Ascending aorta (tissue), 2 donors: ENCODE results near the gene BIN2. TPM values are rescaled to one million over a fixed set of nuclear protein-coding genes. Genes with fewer than 3 reads are reported as not detected.
"Not testable (repeated sequence)": the region's sequence is repeated elsewhere in the genome, so short reads cannot be mapped to it uniquely, and the experiment has no call there.

Source experiments
- DNase-seq, 2 donors: peaks; one replicate each; pipeline ENCODE4 v3.0.0-alpha.2; 2019; ENCODE audit warnings: low spot score in 2 of 2
- H3K27ac ChIP-seq, 2 donors: fragments of 200-600 bp; sonication (generic); one replicate each; pipeline ENCODE4 v1.5.1; 2016 to 2017; ENCODE audit warnings: mild to moderate bottlenecking in 1 of 2
- H3K27me3 ChIP-seq: fragments of 200-600 bp; sonication (generic); one replicate; pipeline ENCODE4 v1.5.1; 2017
- H3K36me3 ChIP-seq, 2 donors: fragments of 200-600 bp; sonication (generic); one replicate each; pipeline ENCODE4 v1.5.1; 2016
- H3K4me1 ChIP-seq, 2 donors: fragments of 200-600 bp; sonication (generic); one replicate each; pipeline ENCODE4 v1.5.1; 2016 to 2017; ENCODE audit warnings: mild to moderate bottlenecking in 1 of 2
- H3K4me3 ChIP-seq, 2 donors: fragments of 200-600 bp; sonication (generic); one replicate each; pipeline ENCODE4 v1.5.1; 2016 to 2017; ENCODE audit warnings: mild to moderate bottlenecking in 1 of 2
- H3K9me3 ChIP-seq, 2 donors: fragments of 200-600 bp; sonication (generic); one replicate each; pipeline ENCODE4 v1.5.1; 2016
- intact Hi-C: fragments of 100-400 bp; cut with DNase I; formaldehyde crosslinking; loops from one replicate; pipeline ENCODE4 v1.15.1; 2023
- total RNA-seq: library from RNA; depleted of rRNA; stranded (reverse); fragments of >200 nt; gene quantifications from one replicate; pipeline ENCODE4 v1.1.0, GENCODE V29; 2016
- TF ChIP-seq, protein P1 (sequence below), 3 experiments: fragments of 200-600 bp in 2 of 3; fragments of 450-650 bp in 1 of 3; sonication (generic) in 2 of 3; IDR thresholded peaks; one replicate each; pipeline ENCODE4 v1.5.1; 2016 to 2019; ENCODE audit warnings: antibody characterized with exemption in 3 of 3, mild to moderate bottlenecking in 1 of 3, moderate library complexity in 1 of 3

The BIN2 gene
- total RNA-seq, 1 donor from 2014 or later, result 4.2 TPM

DNA sequence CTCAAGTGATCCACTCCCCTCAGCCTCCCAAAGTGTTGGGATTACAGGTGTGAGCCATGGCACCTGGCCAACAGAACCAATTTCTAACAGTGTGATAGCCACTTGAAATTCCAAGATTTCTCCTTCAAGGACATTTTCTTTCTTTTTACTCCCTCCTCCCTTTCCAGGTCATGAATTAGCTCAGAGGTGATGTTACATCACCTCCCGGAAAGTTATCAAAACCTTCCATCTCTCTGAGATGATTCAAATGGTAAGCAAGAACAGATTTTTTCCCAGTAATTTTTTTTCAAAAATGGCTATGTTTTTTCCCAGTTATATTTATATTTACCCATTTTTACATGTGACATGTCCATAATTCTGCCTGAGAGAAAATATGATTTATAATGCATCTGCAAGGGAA lies 38.1 kb downstream of the BIN2 start:
- TF ChIP-seq, protein P1, sequence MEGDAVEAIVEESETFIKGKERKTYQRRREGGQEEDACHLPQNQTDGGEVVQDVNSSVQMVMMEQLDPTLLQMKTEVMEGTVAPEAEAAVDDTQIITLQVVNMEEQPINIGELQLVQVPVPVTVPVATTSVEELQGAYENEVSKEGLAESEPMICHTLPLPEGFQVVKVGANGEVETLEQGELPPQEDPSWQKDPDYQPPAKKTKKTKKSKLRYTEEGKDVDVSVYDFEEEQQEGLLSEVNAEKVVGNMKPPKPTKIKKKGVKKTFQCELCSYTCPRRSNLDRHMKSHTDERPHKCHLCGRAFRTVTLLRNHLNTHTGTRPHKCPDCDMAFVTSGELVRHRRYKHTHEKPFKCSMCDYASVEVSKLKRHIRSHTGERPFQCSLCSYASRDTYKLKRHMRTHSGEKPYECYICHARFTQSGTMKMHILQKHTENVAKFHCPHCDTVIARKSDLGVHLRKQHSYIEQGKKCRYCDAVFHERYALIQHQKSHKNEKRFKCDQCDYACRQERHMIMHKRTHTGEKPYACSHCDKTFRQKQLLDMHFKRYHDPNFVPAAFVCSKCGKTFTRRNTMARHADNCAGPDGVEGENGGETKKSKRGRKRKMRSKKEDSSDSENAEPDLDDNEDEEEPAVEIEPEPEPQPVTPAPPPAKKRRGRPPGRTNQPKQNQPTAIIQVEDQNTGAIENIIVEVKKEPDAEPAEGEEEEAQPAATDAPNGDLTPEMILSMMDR (IDR thresholded peaks at IDR 0.05), result no peak
- Histone ChIP-seq H3K4me3 (no peak overlapping the region), H3K36me3 (no peaks in the 10 kb centered on the region), H3K4me1 (no peaks in the 10 kb centered on the region), H3K9me3 (no peaks in the 10 kb centered on the region), H3K27ac (no peak overlapping the region), H3K27me3 (no peaks in the 10 kb centered on the region)
- intact Hi-C loops, result no loop called here
- no peak for DNase-seq

DNA sequence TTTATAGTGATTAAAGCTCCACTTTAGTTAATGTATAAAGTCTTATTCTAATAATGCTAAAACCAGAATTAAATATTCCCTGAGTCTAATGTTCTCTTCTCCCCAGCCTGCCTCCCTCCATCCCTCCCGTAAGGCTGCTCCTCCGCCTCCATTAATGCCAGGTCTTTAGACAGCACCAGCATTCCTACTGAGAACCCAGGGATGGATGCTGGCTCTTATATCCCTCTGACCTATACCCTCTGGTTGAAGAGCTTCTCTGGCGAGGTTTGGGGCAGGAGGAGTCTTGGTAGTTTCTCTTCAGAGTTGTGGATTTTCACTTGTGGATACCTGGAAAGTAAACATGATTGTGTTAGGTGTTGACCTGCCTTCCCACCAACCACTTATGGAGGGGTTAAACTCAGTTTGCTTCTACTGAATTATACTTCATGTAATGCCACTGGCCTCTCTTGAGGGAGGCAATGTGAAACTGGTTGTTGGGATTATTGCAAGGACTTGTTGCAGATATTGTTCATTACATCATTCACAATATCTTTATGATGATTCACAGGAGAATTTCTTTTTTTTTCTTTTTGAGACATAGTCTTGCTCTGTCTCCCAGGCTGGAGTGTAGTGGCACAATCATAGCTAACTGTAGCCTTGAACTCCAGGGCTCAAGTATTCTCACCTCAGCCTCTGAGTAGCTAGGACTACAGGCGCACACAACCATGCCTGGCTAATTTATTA lies 42.6 kb downstream of the BIN2 start:
- Histone ChIP-seq H3K4me1 (no peaks in the 10 kb centered on the region), H3K9me3 (no peaks in the 10 kb centered on the region), H3K27me3 (no peaks in the 10 kb centered on the region), H3K4me3 (no peak overlapping the region), H3K27ac (no peak overlapping the region), H3K36me3 (no peaks in the 10 kb centered on the region)
- TF ChIP-seq, protein P1 (IDR thresholded peaks at IDR 0.05), result no peak
- intact Hi-C loops, result no loop called here
- DNase-seq, result no peak

DNA sequence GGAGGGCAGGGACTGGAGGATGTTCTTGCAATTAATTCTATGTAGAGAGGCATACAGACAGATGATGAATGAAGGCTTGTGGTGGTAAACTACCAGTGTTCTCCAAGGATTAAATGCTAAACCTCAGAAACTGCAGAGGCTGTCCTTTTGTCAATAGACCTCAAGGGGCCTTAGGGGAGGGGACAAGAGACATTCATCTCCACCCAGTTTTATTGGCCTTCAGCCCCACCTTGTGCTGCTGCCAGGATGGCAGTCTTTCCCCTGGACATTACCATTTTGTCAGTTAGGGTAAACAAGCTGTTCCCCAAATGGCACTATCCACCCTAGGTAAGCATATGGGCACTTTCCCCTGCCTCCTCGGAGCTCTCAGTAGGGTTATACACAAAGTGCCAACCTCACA lies 48.9 kb downstream of the BIN2 start:
- H3K27ac ChIP-seq, result no peak overlapping the region
- H3K4me1 ChIP-seq, result peaks cover 2 to 3% of the 10 kb centered on the region in 2 donors
- no peak overlapping the region for H3K4me3 ChIP-seq
- H3K9me3 ChIP-seq, result no peaks in the 10 kb centered on the region
- TF ChIP-seq, protein P1 (IDR thresholded peaks at IDR 0.05), result no peak
- no peak for DNase-seq
- no peaks in the 10 kb centered on the region for H3K36me3 ChIP-seq
- H3K27me3 ChIP-seq, result no peaks in the 10 kb centered on the region
- intact Hi-C loops, result no loop called here

DNA sequence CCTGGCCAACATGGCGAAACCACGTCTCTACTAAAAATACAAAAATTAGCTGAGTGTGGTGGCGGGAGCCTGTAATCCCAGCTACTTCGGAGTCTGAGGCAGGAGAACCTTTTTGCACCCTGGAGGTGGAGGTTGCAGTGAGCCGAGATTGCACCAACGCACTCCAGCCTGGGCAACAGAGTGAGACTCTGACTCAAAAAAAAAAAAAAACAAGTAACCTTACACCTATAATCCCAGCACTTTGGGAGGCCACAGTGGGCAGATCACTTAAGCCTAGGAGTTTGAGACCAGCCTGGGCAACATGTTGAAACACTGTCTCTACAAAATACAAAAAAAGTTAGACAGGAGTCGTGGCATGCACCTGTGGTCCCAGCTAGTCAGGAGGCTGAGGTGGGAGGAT lies 51.2 kb downstream of the BIN2 start:
- H3K27ac ChIP-seq, H3K4me1 ChIP-seq, intact Hi-C loops, H3K9me3 ChIP-seq, H3K4me3 ChIP-seq, H3K36me3 ChIP-seq, H3K27me3 ChIP-seq, DNase-seq: not testable (repeated sequence)

DNA sequence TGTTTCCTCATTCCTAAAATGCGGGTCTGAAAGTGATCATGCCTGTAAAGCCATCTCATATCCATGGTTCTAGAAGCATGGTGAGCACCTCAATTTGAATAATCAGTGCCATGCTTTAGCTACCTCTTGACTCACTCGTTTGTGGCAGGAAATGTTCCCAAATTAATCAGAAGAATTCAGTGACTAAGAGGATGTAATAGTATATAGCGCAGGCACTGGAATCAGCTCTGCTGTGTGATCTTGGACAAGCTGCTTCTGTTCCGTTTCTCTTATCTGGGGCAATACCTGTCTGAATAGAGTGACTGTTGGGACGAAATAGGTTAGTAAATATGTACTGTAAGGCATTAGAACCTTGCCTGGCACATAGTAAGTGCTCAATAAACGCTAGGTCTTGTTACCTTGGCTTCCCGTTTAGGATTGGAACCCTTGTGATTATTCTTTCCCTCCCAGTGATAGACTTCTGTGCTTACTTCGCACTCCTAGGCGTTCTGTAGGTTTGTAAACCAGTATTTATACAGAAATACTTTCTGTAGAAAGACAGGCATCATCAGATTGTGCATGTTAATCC lies 52.9 kb downstream of the BIN2 start:
- H3K4me3 ChIP-seq, result peak overlapping the region; percentile 97
- TF ChIP-seq, protein P1 (IDR thresholded peaks at IDR 0.05), result no peak
- H3K4me1 ChIP-seq, result peaks cover 3% of the 10 kb centered on the region in 2 donors
- no peaks in the 10 kb centered on the region for H3K27me3 ChIP-seq
- no peaks in the 10 kb centered on the region for H3K36me3 ChIP-seq
- intact Hi-C loops, result loop anchor here (2.0 kb wide), 1 partner anchor 52 kb away; the partner anchor contains the start of gene POU6F1
- H3K9me3 ChIP-seq, result no peaks in the 10 kb centered on the region
- no peak for DNase-seq
- no peak overlapping the region for H3K27ac ChIP-seq
